Activated naive CD4-positive, alpha-beta T cell treated with Interleukin-2 at 50 U/mL for 16 hours (primary cell): ENCODE data around the gene DNASE2B.
A peak's percentile ranks its signal among the peaks of the same experiment; 100 is the strongest.
"Not testable (repeated sequence)": the region's sequence is repeated elsewhere in the genome, so short reads cannot be mapped to it uniquely, and the experiment has no call there.

ENCODE experiments used
- DNase-seq: peaks from one replicate; pipeline ENCODE4 v3.0.0-alpha.2; 2020

Gene DNASE2B

GRCh38 chr1:84424513-84425149 lies 26.3 kb downstream of the DNASE2B start:
- DNase-seq: no peak

GRCh38 chr1:84425150-84425896 lies 27.0 kb downstream of the DNASE2B start:
- no peak for DNase-seq

GRCh38 chr1:84426376-84426775 lies 28.1 kb downstream of the DNASE2B start:
- DNase-seq: no peak

- DNase-seq: no peak
Measured at GRCh38 chr1:84427250-84428188, 29.2 kb downstream of the DNASE2B start.

- DNase-seq: no peak
Measured at GRCh38 chr1:84428235-84428634, 30.0 kb downstream of the DNASE2B start.

- no peak for DNase-seq
Measured at GRCh38 chr1:84429231-84429630, 30.9 kb downstream of the DNASE2B start.

- no peak for DNase-seq
Measured at GRCh38 chr1:84430546-84430945, 32.3 kb downstream of the DNASE2B start.

- peak; percentile 42 for DNase-seq
Measured at GRCh38 chr1:84433258-84434080, 35.2 kb downstream of the DNASE2B start.

- DNase-seq: no peak
Measured at GRCh38 chr1:84434081-84434769, 35.9 kb downstream of the DNASE2B start.

GRCh38 chr1:84434801-84435549 lies 36.7 kb downstream of the DNASE2B start:
- DNase-seq: no peak

GRCh38 chr1:84436876-84437655 lies 38.8 kb downstream of the DNASE2B start:
- no peak for DNase-seq

- DNase-seq: no peak
Measured at GRCh38 chr1:84442256-84442655, 44.0 kb downstream of the DNASE2B start.

- peak; percentile 26 for DNase-seq
Measured at GRCh38 chr1:84442747-84443646, 44.7 kb downstream of the DNASE2B start.

- DNase-seq: not testable (repeated sequence)
Measured at GRCh38 chr1:84448704-84449103, 50.4 kb downstream of the DNASE2B start.

- no peak for DNase-seq
Measured at GRCh38 chr1:84450910-84451309, 52.6 kb downstream of the DNASE2B start.

GRCh38 chr1:84452436-84452835 lies 54.2 kb downstream of the DNASE2B start:
- no peak for DNase-seq

- DNase-seq: no peak
Measured at GRCh38 chr1:84462118-84462517, 63.8 kb downstream of the DNASE2B start.
